ENCODE measurements around the gene POLR2E. TPM values are rescaled to one million over a fixed set of nuclear protein-coding genes. Genes with fewer than 3 reads are reported as not detected.

POLR2E gene
- total RNA-seq, 1 experiment from 2014 or later, result 261 TPM

DNA sequence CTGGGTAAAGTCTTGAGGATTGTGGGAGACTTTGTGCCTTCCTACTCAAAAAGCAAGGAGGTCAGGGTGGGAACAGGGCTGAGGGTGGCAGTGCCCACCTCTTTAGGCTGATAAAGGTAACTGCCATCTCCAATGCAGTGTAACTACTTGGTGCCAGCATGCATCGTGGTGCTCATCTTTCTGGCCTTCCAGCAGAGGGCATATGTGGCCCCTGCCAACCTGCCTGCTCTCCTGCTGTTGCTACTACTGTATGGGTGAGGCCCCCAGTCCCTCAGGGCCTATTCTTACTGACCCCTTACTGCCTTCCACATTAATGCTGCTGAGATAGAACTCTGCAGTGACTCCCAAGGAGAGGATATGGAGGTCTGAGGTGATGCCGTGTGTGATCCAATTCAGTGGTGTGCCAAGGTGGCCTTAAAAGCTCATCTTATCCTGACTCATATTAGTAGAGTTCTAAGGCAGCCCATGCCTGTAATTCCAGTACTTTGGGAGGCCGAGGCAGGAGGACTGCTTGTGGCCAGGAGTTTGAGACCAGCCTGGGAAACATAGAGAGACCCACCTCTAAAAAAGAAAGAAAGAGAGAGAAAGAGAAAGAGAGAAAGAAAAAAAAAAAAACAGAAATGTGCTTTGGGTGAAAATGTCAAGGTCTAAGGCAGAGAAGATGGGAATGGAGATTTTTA, 37.9 kb downstream of the POLR2E start:
- no peak overlapping the region for H2AK5ac ChIP-seq (ENCODE audit: insufficient read length, low read length)
- no peak overlapping the region for H2BK120ac ChIP-seq (ENCODE audit: low read depth, low read length, poor library complexity, severe bottlenecking)
- Mint-ChIP-seq H3K27ac (no peak overlapping the region), H3K9me3 (no peaks in the 10 kb centered on the region), H3K27me3 (ENCODE audit: low read depth) (no peaks in the 10 kb centered on the region; the same call in none of the 2 replicates), H3K36me3 (ENCODE audit: insufficient read depth in 1 of 3, low read depth in 3 of 3) (peaks cover 0 to 17% (median 15%) of the 10 kb centered on the region in 3 experiments; a peak in 3 of 7 replicates), H3K4me1 (peaks cover 0 to 9% of the 10 kb centered on the region in 2 experiments; a peak in 3 of 4 replicates), H3K4me3 (peak overlapping the region in 1 of 2 experiments; percentile 9; a peak in 1 of 5 replicates)
- H3K14ac ChIP-seq (ENCODE audit: insufficient read depth, low read length), result no peak overlapping the region
- H2AFZ ChIP-seq (ENCODE audit: low read length), result no peak overlapping the region
- H2BK20ac ChIP-seq (ENCODE audit: low read depth, low read length, poor library complexity, severe bottlenecking), result no peak overlapping the region
- no peak; the same call in 2 of the 3 replicates for TF ChIP-seq CTCF (conservative IDR thresholded peaks at IDR 0.05)
- H3K27me3 ChIP-seq (ENCODE audit: insufficient read depth, low read length), result no peaks in the 10 kb centered on the region
- H3K4ac ChIP-seq (ENCODE audit: low read depth, low read length), result no peak overlapping the region
- no peak overlapping the region for H4K8ac ChIP-seq (replicated peaks; ENCODE audit: insufficient read length, low read depth, low read length)
- H3K56ac ChIP-seq (ENCODE audit: insufficient read length, low read depth, low read length), result no peak overlapping the region
- H4K20me1 ChIP-seq (ENCODE audit: control insufficient read depth, insufficient read depth, insufficient read length), result no peaks in the 10 kb centered on the region
- no peak overlapping the region for H2BK15ac ChIP-seq (ENCODE audit: low read depth, low read length)
- H3K23me2 ChIP-seq (ENCODE audit: insufficient read length, low read depth, low read length, poor library complexity, severe bottlenecking), result peaks cover 4% of the 10 kb centered on the region
- peaks cover 19% of the 10 kb centered on the region for H3K9me3 ChIP-seq (ENCODE audit: control insufficient read depth, low read depth, low read length)
- H3K27ac ChIP-seq (ENCODE audit: insufficient read length, low read depth, low read length), result no peak overlapping the region
- H3K18ac ChIP-seq (ENCODE audit: insufficient read length, low read depth, low read length), result no peak overlapping the region
- no peaks in the 10 kb centered on the region for H3K4me1 ChIP-seq (ENCODE audit: insufficient read depth, low read length)
- H2BK5ac ChIP-seq (ENCODE audit: insufficient read length, low read length), result no peak overlapping the region
- no peak overlapping the region for H4K91ac ChIP-seq (ENCODE audit: insufficient read length, low read depth, low read length)
- H3K79me2 ChIP-seq (ENCODE audit: insufficient read depth, low read length), result no peaks in the 10 kb centered on the region
- H3K9ac ChIP-seq (ENCODE audit: extremely low read depth, insufficient read length, low read length), result no peak overlapping the region
- DNase-seq, result peak; percentile 43
- no peak overlapping the region for H2BK12ac ChIP-seq (ENCODE audit: insufficient read length, low read depth, low read length)
- no CpG with 5 or more reads among the region's 3 CpGs for WGBS (ENCODE audit: extremely low coverage, insufficient read length, low lambda C conversion rate)
- H3K23ac ChIP-seq (ENCODE audit: insufficient read length, low read depth, low read length), result no peak overlapping the region
- no peak overlapping the region for H3K4me2 ChIP-seq (ENCODE audit: insufficient read depth, insufficient read length, low read length)
- H3T11ph ChIP-seq (ENCODE audit: low read length), result no peak overlapping the region
- H3K79me1 ChIP-seq (ENCODE audit: insufficient read depth, low read depth, low read length, poor library complexity, severe bottlenecking), result no peaks in the 10 kb centered on the region
- no peak overlapping the region for H4K5ac ChIP-seq (ENCODE audit: insufficient read length, low read depth, low read length)
